ENCODE measurements around the gene PFKFB3. TPM values are rescaled to one million over a fixed set of nuclear protein-coding genes. Genes with fewer than 3 reads are reported as not detected.

The PFKFB3 gene
- total RNA-seq, 1 experiment from 2014 or later: 36.8 TPM

- WGBS (ENCODE audit: extremely low coverage, insufficient read length, low lambda C conversion rate): no CpG with 5 or more reads among the region's 8 CpGs
- H3K9me3 Mint-ChIP-seq: no peaks in the 10 kb centered on the region
- Histone ChIP-seq H3K14ac (ENCODE audit: insufficient read depth, low read length) (no peak overlapping the region), H2BK15ac (ENCODE audit: low read depth, low read length) (no peak overlapping the region), H2AK5ac (ENCODE audit: insufficient read length, low read length) (no peak overlapping the region), H4K5ac (ENCODE audit: insufficient read length, low read depth, low read length) (no peak overlapping the region), H3K27me3 (ENCODE audit: insufficient read depth, low read length) (no peaks in the 10 kb centered on the region), H3K79me2 (ENCODE audit: insufficient read depth, low read length) (no peaks in the 10 kb centered on the region), H2BK120ac (ENCODE audit: low read depth, low read length, poor library complexity, severe bottlenecking) (no peak overlapping the region), H3K56ac (ENCODE audit: insufficient read length, low read depth, low read length) (no peak overlapping the region), H3K4me1 (ENCODE audit: insufficient read depth, low read length) (no peaks in the 10 kb centered on the region), H3K9ac (ENCODE audit: extremely low read depth, insufficient read length, low read length) (no peak overlapping the region), H3K23me2 (ENCODE audit: insufficient read length, low read depth, low read length, poor library complexity, severe bottlenecking) (no peaks in the 10 kb centered on the region), H3K18ac (ENCODE audit: insufficient read length, low read depth, low read length) (no peak overlapping the region), H3T11ph (ENCODE audit: low read length) (no peak overlapping the region), H2BK12ac (ENCODE audit: insufficient read length, low read depth, low read length) (no peak overlapping the region), H4K91ac (ENCODE audit: insufficient read length, low read depth, low read length) (no peak overlapping the region), H2AFZ (ENCODE audit: low read length) (no peak overlapping the region), H2BK20ac (ENCODE audit: low read depth, low read length, poor library complexity, severe bottlenecking) (no peak overlapping the region), H3K79me1 (ENCODE audit: insufficient read depth, low read depth, low read length, poor library complexity, severe bottlenecking) (no peaks in the 10 kb centered on the region), H3K27ac (ENCODE audit: insufficient read length, low read depth, low read length) (no peak overlapping the region), H2BK5ac (ENCODE audit: insufficient read length, low read length) (no peak overlapping the region), H3K4me2 (ENCODE audit: insufficient read depth, insufficient read length, low read length) (no peak overlapping the region), H3K4ac (ENCODE audit: low read depth, low read length) (no peak overlapping the region), H4K20me1 (ENCODE audit: control insufficient read depth, insufficient read depth, insufficient read length) (no peaks in the 10 kb centered on the region), H3K9me3 (ENCODE audit: control insufficient read depth, low read depth, low read length) (no peaks in the 10 kb centered on the region), H3K23ac (ENCODE audit: insufficient read length, low read depth, low read length) (no peak overlapping the region), H4K8ac (replicated peaks; ENCODE audit: insufficient read length, low read depth, low read length) (no peak overlapping the region)
- no peak for DNase-seq
- peak overlapping the region in 2 of 3 experiments; percentile 27 to 58; a peak in 2 of 7 replicates for H3K27ac Mint-ChIP-seq
- H3K4me3 Mint-ChIP-seq: no peak overlapping the region
- peaks cover 10 to 25% of the 10 kb centered on the region in 2 experiments for H3K4me1 Mint-ChIP-seq
- no peak for TF ChIP-seq CTCF (conservative IDR thresholded peaks at IDR 0.05)
- no peaks in the 10 kb centered on the region; the same call in 1 of the 2 replicates for H3K27me3 Mint-ChIP-seq (ENCODE audit: low read depth)
- H3K36me3 Mint-ChIP-seq (ENCODE audit: insufficient read depth in 1 of 3, low read depth in 3 of 3): peaks cover 0 to 16% (median 8%) of the 10 kb centered on the region in 3 experiments; a peak in 6 of 7 replicates
These were observed 26.0 kb upstream of the PFKFB3 start for GRCh38 chr10:6176691-6177231.

Data from H9 (cell line).